Epithelial cell of proximal tubule (primary cell): Measurements from ENCODE around the gene EHD1. TPM values are rescaled to one million over a fixed set of nuclear protein-coding genes. Genes with fewer than 3 reads are reported as not detected.

Experiments used
- DNase-seq: peaks from one replicate; pipeline ENCODE4 v3.0.0-alpha.2; 2011; ENCODE audit warnings: low read depth
- H3K4me3 ChIP-seq: 2 replicates; pipeline ENCODE4 v1.5.1; 2011; ENCODE audit warnings: low read depth, mild to moderate bottlenecking, low read length
- total RNA-seq: library from RNA; depleted of rRNA; stranded (reverse); fragments of >200 nt; gene quantifications from 2 replicates; pipeline ENCODE4 v1.2.3, GENCODE V29; 2015
- TF ChIP-seq, protein P1 (sequence below): conservative IDR thresholded peaks from 2 replicates; pipeline ENCODE4 v1.5.1; 2012; ENCODE audit warnings: low read depth, mild to moderate bottlenecking, low read length

EHD1 gene
- 82.7 and 93.4 TPM in 2 replicates for total RNA-seq

DNA sequence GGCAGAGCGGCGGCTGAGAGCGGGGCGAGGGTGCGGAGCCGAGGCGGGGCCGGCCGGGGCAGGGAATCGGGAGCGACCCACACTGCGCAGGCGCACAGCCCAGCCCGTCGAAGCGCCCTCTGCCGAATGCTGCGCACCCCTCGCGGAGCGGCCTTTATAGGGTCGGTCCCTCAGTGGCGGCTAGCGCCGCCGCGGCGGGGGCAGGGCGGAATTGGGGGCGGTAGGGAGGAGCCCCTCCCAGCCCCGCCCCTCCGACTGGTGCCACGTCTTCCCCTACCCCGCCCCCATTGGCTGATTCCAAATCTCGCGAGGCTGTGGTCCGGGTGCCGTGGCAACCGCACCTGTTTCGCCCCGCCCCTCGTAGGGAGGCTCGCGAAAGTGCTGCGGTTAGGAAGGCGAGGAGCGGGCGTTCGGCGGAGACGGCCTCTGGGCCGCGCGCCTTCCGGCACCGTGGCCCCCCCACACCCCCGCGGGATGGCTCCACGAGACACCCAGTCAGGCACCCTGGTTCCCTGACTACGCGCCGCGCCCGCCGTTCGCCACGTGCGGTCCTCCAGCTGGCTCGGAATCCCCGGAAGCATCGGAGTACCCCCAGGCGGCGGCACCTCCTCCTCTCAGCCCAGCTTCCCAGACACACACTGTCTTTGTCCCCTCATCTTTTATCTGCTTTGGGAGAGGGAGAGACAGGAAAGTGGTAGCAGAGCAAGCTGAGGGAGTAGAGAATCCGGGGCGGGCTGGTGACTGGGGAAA lies at the start of gene EHD1:
Gene EHD1, minus strand, starts transcription at position 128 of the 750 bp plus-strand sequence. CDS start 157 bp downstream, outside the sequence.
- peak within 1 kb of the TSS; percentile 95 for H3K4me3 ChIP-seq
- TF ChIP-seq, protein P1, sequence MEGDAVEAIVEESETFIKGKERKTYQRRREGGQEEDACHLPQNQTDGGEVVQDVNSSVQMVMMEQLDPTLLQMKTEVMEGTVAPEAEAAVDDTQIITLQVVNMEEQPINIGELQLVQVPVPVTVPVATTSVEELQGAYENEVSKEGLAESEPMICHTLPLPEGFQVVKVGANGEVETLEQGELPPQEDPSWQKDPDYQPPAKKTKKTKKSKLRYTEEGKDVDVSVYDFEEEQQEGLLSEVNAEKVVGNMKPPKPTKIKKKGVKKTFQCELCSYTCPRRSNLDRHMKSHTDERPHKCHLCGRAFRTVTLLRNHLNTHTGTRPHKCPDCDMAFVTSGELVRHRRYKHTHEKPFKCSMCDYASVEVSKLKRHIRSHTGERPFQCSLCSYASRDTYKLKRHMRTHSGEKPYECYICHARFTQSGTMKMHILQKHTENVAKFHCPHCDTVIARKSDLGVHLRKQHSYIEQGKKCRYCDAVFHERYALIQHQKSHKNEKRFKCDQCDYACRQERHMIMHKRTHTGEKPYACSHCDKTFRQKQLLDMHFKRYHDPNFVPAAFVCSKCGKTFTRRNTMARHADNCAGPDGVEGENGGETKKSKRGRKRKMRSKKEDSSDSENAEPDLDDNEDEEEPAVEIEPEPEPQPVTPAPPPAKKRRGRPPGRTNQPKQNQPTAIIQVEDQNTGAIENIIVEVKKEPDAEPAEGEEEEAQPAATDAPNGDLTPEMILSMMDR: peak; percentile 45
- no peak for DNase-seq

DNA sequence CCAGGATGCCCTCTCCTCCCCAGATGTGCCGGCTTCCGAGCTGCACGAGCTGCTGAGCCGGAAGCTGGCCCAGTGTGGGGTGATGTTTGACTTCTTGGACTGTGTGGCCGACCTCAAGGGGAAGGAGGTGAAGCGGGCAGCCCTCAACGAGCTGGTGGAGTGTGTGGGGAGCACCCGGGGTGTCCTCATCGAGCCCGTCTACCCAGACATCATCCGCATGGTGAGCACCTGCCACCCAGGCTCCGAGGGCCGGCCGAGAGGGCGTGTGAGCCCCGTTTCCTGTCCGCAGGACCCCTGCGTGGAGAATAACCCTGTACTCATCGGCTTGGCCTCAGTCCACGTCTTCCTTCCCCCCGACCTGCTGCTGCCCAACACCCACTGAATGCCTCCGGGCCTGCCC lies 48.3 kb upstream of the EHD1 start:
- H3K4me3 ChIP-seq: no peak overlapping the region
- TF ChIP-seq, protein P1: no peak
- DNase-seq: no peak

- TF ChIP-seq, protein P1: no peak
- DNase-seq: no peak
- H3K4me3 ChIP-seq: peak overlapping the region; percentile 94
Observed at GRCh38 chr11:64925536-64926436, 47.4 kb upstream of the EHD1 start.

DNA sequence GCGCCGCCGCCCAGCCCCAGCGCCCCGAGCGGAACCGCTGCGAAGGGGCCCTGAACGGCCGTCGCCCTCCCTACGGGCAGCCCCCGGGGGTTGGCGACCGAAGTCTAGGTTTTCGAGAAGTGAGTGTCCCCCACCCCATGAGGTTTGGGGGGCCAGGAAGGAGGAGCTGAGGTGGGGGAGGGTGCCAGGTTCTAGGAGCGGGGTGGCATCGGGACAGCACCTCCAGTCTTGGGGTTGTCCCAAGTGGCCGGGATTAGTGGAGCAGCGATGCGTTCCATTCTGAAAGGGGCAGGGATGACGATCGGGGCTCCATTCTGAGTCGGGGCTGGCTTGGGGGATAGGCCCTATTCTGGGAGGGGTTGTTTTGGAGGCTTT lies 46.5 kb upstream of the EHD1 start:
- DNase-seq: no peak
- H3K4me3 ChIP-seq: peak overlapping the region; percentile 94
- TF ChIP-seq, protein P1: no peak

GRCh38 chr11:64923944-64924909 lies 45.8 kb upstream of the EHD1 start, which contains the start of gene PPP2R5B:
TSS of gene PPP2R5B (plus strand) at chr11:64924689. CDS start at chr11:64925735, 1,046 bp downstream.
- TF ChIP-seq, protein P1: no peak
- peak within 1 kb of the TSS; percentile 94 for H3K4me3 ChIP-seq
- DNase-seq: no peak

DNA sequence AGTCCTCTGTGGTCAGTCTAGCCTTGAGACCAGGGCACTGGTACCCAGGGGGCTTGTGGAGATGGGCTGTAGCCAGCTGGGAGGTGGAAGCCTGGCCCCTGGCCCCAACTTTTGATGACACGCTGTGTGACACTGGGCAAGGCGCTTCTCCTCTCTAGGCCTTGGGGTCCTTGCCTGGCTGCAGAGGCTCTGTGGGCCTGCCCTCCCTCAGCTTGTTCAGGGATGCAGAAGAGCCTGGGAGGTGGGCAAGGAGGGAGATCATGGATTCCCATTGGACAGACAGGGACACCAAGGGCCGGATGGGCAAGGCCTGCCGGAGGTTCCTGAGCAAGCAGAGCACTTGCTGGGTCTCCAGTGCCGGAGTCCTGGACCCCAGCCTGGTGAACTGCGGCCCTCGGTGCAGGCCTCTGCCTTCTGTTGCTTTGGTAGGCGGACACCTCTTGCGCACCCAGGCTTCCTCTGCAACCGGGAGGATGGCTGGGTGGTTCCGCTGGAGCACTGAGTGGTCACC lies 44.8 kb upstream of the EHD1 start:
- H3K4me3 ChIP-seq: no peak overlapping the region
- TF ChIP-seq, protein P1: no peak

More for the DNA sequence above, 44.8 kb upstream of the EHD1 start:
- no peak for DNase-seq
